Measurements from ENCODE around the gene DUOX1.

DNA sequence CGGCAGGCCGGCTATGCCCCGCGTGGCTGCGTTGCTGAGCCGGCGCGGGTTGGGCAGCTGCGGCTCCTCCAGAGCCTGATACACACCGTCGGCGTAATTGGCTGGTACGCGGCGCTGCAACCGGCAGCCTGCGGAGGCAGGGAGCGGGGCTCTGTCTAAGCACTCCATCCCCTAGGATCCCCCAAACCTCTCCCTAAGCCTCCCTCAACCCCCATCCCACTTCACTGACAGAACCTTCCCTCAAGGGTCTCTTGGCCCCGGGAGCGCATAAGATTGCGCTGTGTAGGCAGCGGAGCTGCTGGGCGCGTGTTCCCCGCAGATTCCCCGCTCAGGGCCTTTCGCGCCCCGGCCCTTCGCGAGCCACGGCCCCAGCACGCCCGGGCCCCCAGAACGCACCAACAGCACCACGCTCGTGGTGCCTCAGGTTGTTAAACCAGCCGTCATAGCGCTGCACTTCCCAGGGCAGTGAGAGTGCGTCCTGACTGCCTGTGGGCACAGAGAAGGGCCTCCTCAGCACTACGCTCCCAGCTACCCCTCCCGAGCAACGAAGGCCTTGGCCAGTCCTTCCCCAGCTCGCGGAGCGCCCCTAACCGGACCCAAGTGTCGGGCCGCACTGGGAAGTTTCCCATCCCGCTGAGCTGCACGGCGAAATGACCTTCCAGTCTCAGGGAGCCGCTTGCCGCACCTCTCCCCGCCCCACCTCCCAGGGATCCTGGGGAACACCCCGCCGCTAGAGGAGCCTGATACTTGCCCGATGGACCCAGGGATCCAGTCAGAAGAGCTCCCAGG, 17.0 kb upstream of the DUOX1 start:
- TF ChIP-seq, protein P1, sequence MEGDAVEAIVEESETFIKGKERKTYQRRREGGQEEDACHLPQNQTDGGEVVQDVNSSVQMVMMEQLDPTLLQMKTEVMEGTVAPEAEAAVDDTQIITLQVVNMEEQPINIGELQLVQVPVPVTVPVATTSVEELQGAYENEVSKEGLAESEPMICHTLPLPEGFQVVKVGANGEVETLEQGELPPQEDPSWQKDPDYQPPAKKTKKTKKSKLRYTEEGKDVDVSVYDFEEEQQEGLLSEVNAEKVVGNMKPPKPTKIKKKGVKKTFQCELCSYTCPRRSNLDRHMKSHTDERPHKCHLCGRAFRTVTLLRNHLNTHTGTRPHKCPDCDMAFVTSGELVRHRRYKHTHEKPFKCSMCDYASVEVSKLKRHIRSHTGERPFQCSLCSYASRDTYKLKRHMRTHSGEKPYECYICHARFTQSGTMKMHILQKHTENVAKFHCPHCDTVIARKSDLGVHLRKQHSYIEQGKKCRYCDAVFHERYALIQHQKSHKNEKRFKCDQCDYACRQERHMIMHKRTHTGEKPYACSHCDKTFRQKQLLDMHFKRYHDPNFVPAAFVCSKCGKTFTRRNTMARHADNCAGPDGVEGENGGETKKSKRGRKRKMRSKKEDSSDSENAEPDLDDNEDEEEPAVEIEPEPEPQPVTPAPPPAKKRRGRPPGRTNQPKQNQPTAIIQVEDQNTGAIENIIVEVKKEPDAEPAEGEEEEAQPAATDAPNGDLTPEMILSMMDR (IDR thresholded peaks at IDR 0.05; ENCODE audit: insufficient read depth, low read length, poor library complexity, severe bottlenecking), result no peak
- no peak for TF ChIP-seq EZH2phosphoT487 (conservative IDR thresholded peaks at IDR 0.05; ENCODE audit: low read length)

All from SU-DHL-6 (cell line).